ENCODE measurements around the gene FBXW5. TPM values are rescaled to one million over a fixed set of nuclear protein-coding genes. Genes with fewer than 3 reads are reported as not detected.

The FBXW5 gene
- polyA plus RNA-seq, 3 donors from 2014 or later = 120 to 211 (median 120) TPM

GRCh38 chr9:136953771-136954269 lies 9.3 kb upstream of the FBXW5 start:
- no peak overlapping the region for H3K27ac Mint-ChIP-seq
- no peak for DNase-seq
- H3K27me3 Mint-ChIP-seq (ENCODE audit: low read depth in 3 of 3) = peaks cover 0 to 5% (median 2%) of the 10 kb centered on the region in 3 donors
- H3K36me3 Mint-ChIP-seq = peaks cover 6 to 7% (median 7%) of the 10 kb centered on the region in 3 donors
- H3K4me3 Mint-ChIP-seq = no peak overlapping the region
- peaks cover 0 to 5% (median 0%) of the 10 kb centered on the region in 6 donors for H3K9me3 Mint-ChIP-seq
- peaks cover 21 to 40% of the 10 kb centered on the region in 2 donors for H3K4me1 Mint-ChIP-seq

GRCh38 chr9:136952876-136953770 lies 8.6 kb upstream of the FBXW5 start:
- H3K4me3 Mint-ChIP-seq = no peak overlapping the region
- peaks cover 21 to 39% of the 10 kb centered on the region in 2 donors for H3K4me1 Mint-ChIP-seq
- peaks cover 0 to 5% (median 2%) of the 10 kb centered on the region in 3 donors for H3K27me3 Mint-ChIP-seq (ENCODE audit: low read depth in 3 of 3)
- peaks cover 6 to 7% (median 7%) of the 10 kb centered on the region in 3 donors for H3K36me3 Mint-ChIP-seq
- DNase-seq = no peak
- H3K9me3 Mint-ChIP-seq = peaks cover 0 to 5% (median 0%) of the 10 kb centered on the region in 6 donors
- no peak overlapping the region for H3K27ac Mint-ChIP-seq

GRCh38 chr9:136952321-136952850 lies 7.8 kb upstream of the FBXW5 start:
- H3K9me3 Mint-ChIP-seq = peaks cover 0 to 5% (median 0%) of the 10 kb centered on the region in 6 donors
- H3K27ac Mint-ChIP-seq = no peak overlapping the region
- H3K36me3 Mint-ChIP-seq = peaks cover 6 to 7% (median 7%) of the 10 kb centered on the region in 3 donors
- H3K4me3 Mint-ChIP-seq = no peak overlapping the region
- DNase-seq = no peak
- H3K4me1 Mint-ChIP-seq = peaks cover 17 to 34% of the 10 kb centered on the region in 2 donors
- peaks cover 0 to 5% (median 2%) of the 10 kb centered on the region in 3 donors for H3K27me3 Mint-ChIP-seq (ENCODE audit: low read depth in 3 of 3)

- peaks cover 5 to 7% (median 6%) of the 10 kb centered on the region in 3 donors for H3K36me3 Mint-ChIP-seq
- H3K27ac Mint-ChIP-seq = peak within 1 kb of the TSS in 3 of 6 donors; percentile 55 to 85 (median 72)
- H3K27me3 Mint-ChIP-seq (ENCODE audit: low read depth in 3 of 3) = peaks cover 0 to 4% (median 2%) of the 10 kb centered on the region in 3 donors
- peaks cover 14 to 36% of the 10 kb centered on the region in 2 donors for H3K4me1 Mint-ChIP-seq
- DNase-seq = no peak
- peaks cover 0 to 4% (median 0%) of the 10 kb centered on the region in 6 donors for H3K9me3 Mint-ChIP-seq
- H3K4me3 Mint-ChIP-seq = peak within 1 kb of the TSS in 2 of 5 donors; percentile 40 to 59
Observed at GRCh38 chr9:136951541-136952320, 7.2 kb upstream of the FBXW5 start, which contains the start of gene LCN12. Gene LCN12, plus strand, starts transcription at chr9:136952273. Its CDS starts 55 bp downstream, at chr9:136952328.

- Mint-ChIP-seq H3K4me1 (peaks cover 6 to 27% of the 10 kb centered on the region in 2 donors), H3K36me3 (no peaks in the 10 kb centered on the region), H3K27me3 (ENCODE audit: low read depth in 3 of 3) (peaks cover 0 to 2% (median 2%) of the 10 kb centered on the region in 3 donors), H3K27ac (peak overlapping the region; percentile 82 to 93 (median 85)), H3K4me3 (peak overlapping the region; percentile 77 to 90 (median 84)), H3K9me3 (no peaks in the 10 kb centered on the region)
- DNase-seq = no peak
Observed at GRCh38 chr9:136950656-136951276, 6.2 kb upstream of the FBXW5 start.

GRCh38 chr9:136949817-136950655 lies 5.5 kb upstream of the FBXW5 start:
- Mint-ChIP-seq H3K36me3 (no peaks in the 10 kb centered on the region), H3K27me3 (ENCODE audit: low read depth in 3 of 3) (peaks cover 0 to 6% (median 5%) of the 10 kb centered on the region in 3 donors), H3K4me3 (peak overlapping the region; percentile 82 to 90 (median 86)), H3K4me1 (peaks cover 11 to 30% of the 10 kb centered on the region in 2 donors), H3K27ac (peak overlapping the region; percentile 82 to 93 (median 86)), H3K9me3 (no peaks in the 10 kb centered on the region)
- peak; percentile 96 for DNase-seq

- no peak for DNase-seq
- H3K9me3 Mint-ChIP-seq = no peaks in the 10 kb centered on the region
- H3K36me3 Mint-ChIP-seq = no peaks in the 10 kb centered on the region
- H3K4me1 Mint-ChIP-seq = peaks cover 16 to 32% of the 10 kb centered on the region in 2 donors
- peak overlapping the region; percentile 80 to 89 (median 86) for H3K4me3 Mint-ChIP-seq
- peak overlapping the region; percentile 79 to 89 (median 84) for H3K27ac Mint-ChIP-seq
- H3K27me3 Mint-ChIP-seq (ENCODE audit: low read depth in 3 of 3) = peaks cover 3 to 9% (median 8%) of the 10 kb centered on the region in 3 donors
Observed at GRCh38 chr9:136949239-136949816, 4.8 kb upstream of the FBXW5 start.

- H3K4me1 Mint-ChIP-seq = peaks cover 16 to 35% of the 10 kb centered on the region in 2 donors
- no peaks in the 10 kb centered on the region for H3K9me3 Mint-ChIP-seq
- peak overlapping the region; percentile 77 to 89 (median 84) for H3K27ac Mint-ChIP-seq
- H3K36me3 Mint-ChIP-seq = no peaks in the 10 kb centered on the region
- peak overlapping the region; percentile 71 to 89 (median 78) for H3K4me3 Mint-ChIP-seq
- H3K27me3 Mint-ChIP-seq (ENCODE audit: low read depth in 3 of 3) = peaks cover 6 to 9% (median 8%) of the 10 kb centered on the region in 3 donors
- peak; percentile 49 to 56 (median 50) for DNase-seq
Observed at GRCh38 chr9:136947955-136948510, 3.5 kb upstream of the FBXW5 start.

- no peaks in the 10 kb centered on the region for H3K9me3 Mint-ChIP-seq
Observed at GRCh38 chr9:136947028-136947891, 2.7 kb upstream of the FBXW5 start.

GRCh38 chr9:136946228-136947027 lies 1.9 kb upstream of the FBXW5 start:
- DNase-seq = no peak
- no peaks in the 10 kb centered on the region for H3K36me3 Mint-ChIP-seq
- H3K4me3 Mint-ChIP-seq = no peak overlapping the region
- no peak overlapping the region for H3K27ac Mint-ChIP-seq
- H3K27me3 Mint-ChIP-seq (ENCODE audit: low read depth in 3 of 3) = peaks cover 8 to 10% (median 9%) of the 10 kb centered on the region in 3 donors
- no peaks in the 10 kb centered on the region for H3K9me3 Mint-ChIP-seq
- H3K4me1 Mint-ChIP-seq = peaks cover 16 to 40% of the 10 kb centered on the region in 2 donors

More at GRCh38 chr9:136947028-136947891, 2.7 kb upstream of the FBXW5 start:
- Mint-ChIP-seq H3K4me1 (peaks cover 16 to 40% of the 10 kb centered on the region in 2 donors), H3K36me3 (no peaks in the 10 kb centered on the region), H3K27me3 (ENCODE audit: low read depth in 3 of 3) (peaks cover 8 to 9% (median 8%) of the 10 kb centered on the region in 3 donors), H3K4me3 (no peak overlapping the region), H3K27ac (peak overlapping the region in 2 of 6 donors; percentile 48 to 74)
- no peak for DNase-seq
